Endothelial cell of umbilical vein (primary cell): ENCODE data around the gene PIMREG. TPM values are rescaled to one million over a fixed set of nuclear protein-coding genes. Genes with fewer than 3 reads are reported as not detected.

Source experiments
- BruUV-seq: library from RNA; stranded (reverse); fragments of 400-500 nt; replicated peaks from 2 replicates; lab custom pipeline; 2021; lab: Mats Ljungman, UMichigan
- CTCF ChIA-PET: fragments of 300-600, 350-600 bp; sonication (Branson Sonifier 250); formaldehyde crosslinking; loops from one replicate; lab custom pipeline; 2021; ENCODE audit warnings: antibody characterized with exemption, inconsistent platforms; lab: Charles Lee
- POLR2A ChIA-PET: fragments of 300-600, 350-600 bp; sonication (Branson Sonifier 250); formaldehyde crosslinking; loops from one replicate; lab custom pipeline; 2021; ENCODE audit warnings: antibody characterized with exemption, inconsistent platforms; lab: Charles Lee
- DNase-seq: peaks from one replicate; pipeline ENCODE4 v3.0.0-alpha.2; 2011; ENCODE audit warnings: low read depth, low spot score
- FAIRE-seq: peaks from 2 replicates; lab custom pipeline; 2011; peaks lifted over from hg19 to GRCh38; lab: Jason Lieb, UNC
- H2AFZ ChIP-seq: 2 replicates; pipeline ENCODE4 v1.6.0; 2012; ENCODE audit warnings: low read depth, low read length, control low read depth, inconsistent platforms
- H3K27ac ChIP-seq: 2 replicates; pipeline ENCODE4 v1.5.1; 2011; ENCODE audit warnings: low read depth, mild to moderate bottlenecking, control low read depth, low read length, moderate library complexity; ENCODE audit not compliant: insufficient read depth
- H3K27me3 ChIP-seq, 2 experiments: 2 replicates each; pipeline versions ENCODE4 v1.6.0 to v1.6.1; 2011; ENCODE audit warnings: low read length in 2 of 2, mixed read lengths in 1 of 2; ENCODE audit not compliant: control insufficient read depth in 2 of 2, insufficient read depth in 2 of 2
- H3K36me3 ChIP-seq, 2 experiments: 2 replicates in 1 of 2; 3 replicates in 1 of 2; pipeline ENCODE4 v1.5.1; 2011; ENCODE audit warnings: low read length in 2 of 2, mild to moderate bottlenecking in 1 of 2, moderate library complexity in 1 of 2; ENCODE audit not compliant: control insufficient read depth in 2 of 2, insufficient read depth in 2 of 2; ENCODE audit errors: extremely low read depth in 1 of 2
- H3K4me1 ChIP-seq: 3 replicates; pipeline ENCODE4 v1.5.1; 2011; ENCODE audit warnings: mild to moderate bottlenecking, low read length; ENCODE audit not compliant: control insufficient read depth, insufficient read depth; ENCODE audit errors: extremely low read depth
- H3K4me2 ChIP-seq: 2 replicates; pipeline ENCODE4 v1.6.1; 2011; ENCODE audit warnings: low read length, control low read depth, mixed read lengths; ENCODE audit not compliant: insufficient read depth
- H3K4me3 ChIP-seq, 3 experiments: fragments of 200-600 bp in 1 of 3; sonication (generic), shearing (Covaris generic) in 1 of 3; replicated peaks in 1 of 3; 2 replicates each; pipeline ENCODE4 v1.5.1; 2011 to 2016; ENCODE audit warnings: control low read depth in 3 of 3, low read length in 3 of 3, mild to moderate bottlenecking in 2 of 3, inconsistent platforms in 1 of 3, low read depth in 1 of 3, moderate library complexity in 1 of 3; ENCODE audit not compliant: insufficient read depth in 1 of 3
- H3K79me2 ChIP-seq: 2 replicates; pipeline ENCODE4 v1.6.0; 2012; ENCODE audit warnings: low read length, inconsistent platforms; ENCODE audit not compliant: control insufficient read depth, insufficient read depth
- H3K9ac ChIP-seq: replicated peaks from 2 replicates; pipeline ENCODE3; 2011; ENCODE audit warnings: low read length, control low read depth; ENCODE audit not compliant: insufficient read depth; ENCODE audit errors: extremely low read depth
- H3K9me1 ChIP-seq: replicated peaks from 3 replicates; pipeline ENCODE4 v1.6.0; 2011; ENCODE audit warnings: mild to moderate bottlenecking, low read length; ENCODE audit not compliant: control insufficient read depth, insufficient read depth; ENCODE audit errors: extremely low read depth
- H3K9me3 ChIP-seq: replicated peaks from 2 replicates; pipeline ENCODE4 v1.5.1; 2012; ENCODE audit warnings: low read length, inconsistent platforms; ENCODE audit not compliant: control insufficient read depth, insufficient read depth
- H4K20me1 ChIP-seq: replicated peaks from 2 replicates; pipeline ENCODE3; 2011; ENCODE audit warnings: mild to moderate bottlenecking, low read length; ENCODE audit not compliant: control insufficient read depth, insufficient read depth; ENCODE audit errors: extremely low read depth
- EZH2 ChIP-seq: IDR thresholded peaks from 2 replicates; pipeline ENCODE4 v1.6.1; 2012; ENCODE audit warnings: borderline replicate concordance, low read depth, mild to moderate bottlenecking, moderate library complexity, low read length, inconsistent platforms; ENCODE audit not compliant: severe bottlenecking
- FOS ChIP-seq: IDR thresholded peaks from 2 replicates; pipeline ENCODE4 v1.6.1; 2011; ENCODE audit warnings: mild to moderate bottlenecking, low read length, moderate library complexity, borderline replicate concordance; ENCODE audit not compliant: insufficient read depth
- JUN ChIP-seq: IDR thresholded peaks from 2 replicates; pipeline ENCODE4 v1.6.1; 2011; ENCODE audit warnings: borderline replicate concordance, low read depth; ENCODE audit not compliant: insufficient read length, insufficient read depth
- MAX ChIP-seq: IDR thresholded peaks from 2 replicates; pipeline ENCODE4 v1.6.1; 2011; ENCODE audit not compliant: insufficient read depth, insufficient read length
- MYC ChIP-seq: IDR thresholded peaks from one replicate; pipeline ENCODE4 v1.6.1; 2011; ENCODE audit warnings: mild to moderate bottlenecking, low read depth, low read length
- POLR2A ChIP-seq: IDR thresholded peaks from 2 replicates; pipeline ENCODE4 v1.6.1; 2012; ENCODE audit warnings: low read depth, mild to moderate bottlenecking, control low read depth, low read length
- dilution Hi-C: fragments of 300-500 bp; cut with MboI; formaldehyde crosslinking; loops from one replicate; pipeline ENCODE4 v1.15.0; 2019; ENCODE audit warnings: low sequenced_read_pairs; ENCODE audit not compliant: extremely low pct_ligation_motif_present
- intact Hi-C: fragments of 100-400 bp; cut with micrococcal nuclease; formaldehyde crosslinking; loops from one replicate; pipeline ENCODE4 v1.10.0; 2022
- polyA plus RNA-seq, 4 experiments: library from polyadenylated mRNA; depleted of rRNA in 3 of 4; stranded (reverse) in 3 of 4; unstranded in 1 of 4; fragments of >200 nt; gene quantifications; 2 replicates each; pipeline versions ENCODE4 v1.2.1 to v1.2.3, GENCODE V29; 2011 to 2012; ENCODE audit warnings: missing spikeins in 1 of 4
- total RNA-seq: library from RNA; stranded (reverse); gene quantifications from 2 replicates; pipeline ENCODE4 v1.2.3, GENCODE V29; 2021
- TF ChIP-seq, protein P1 (sequence below), 2 donors: IDR thresholded peaks; 1 replicate in 1 of 2; 2 replicates in 1 of 2; pipeline ENCODE4 v1.5.1; 2011; ENCODE audit warnings: low read length in 2 of 2, mild to moderate bottlenecking in 2 of 2, moderate library complexity in 2 of 2, control low read depth in 1 of 2, inconsistent platforms in 1 of 2, low read depth in 1 of 2; ENCODE audit not compliant: insufficient read depth in 1 of 2; ENCODE audit errors: extremely low read depth in 1 of 2

PIMREG gene
- total and polyA plus RNA-seq, 2 donors (not counting 3 experiments of a cell fraction or from before 2014, with no cell fraction given): 26.3 to 37.7 TPM

GRCh38 chr17:6446516-6447100, 2.4 kb downstream of the PIMREG start:
- Histone ChIP-seq H3K27ac (no peak overlapping the region), H3K9me3 (no peaks in the 10 kb centered on the region), H3K79me2 (no peaks in the 10 kb centered on the region), H3K4me1 (peaks cover 25% of the 10 kb centered on the region), H3K36me3 (no peaks in the 10 kb centered on the region), H3K4me2 (no peak overlapping the region), H3K9ac (no peak overlapping the region), H3K9me1 (no peaks in the 10 kb centered on the region), H3K27me3 (peaks cover 0 to 1% of the 10 kb centered on the region in 2 experiments), H4K20me1 (no peaks in the 10 kb centered on the region), H2AFZ (no peak overlapping the region), H3K4me3 (no peak overlapping the region)
- DNase-seq (no peak), FAIRE-seq (no peak)
- no TSS peak for BruUV-seq
- dilution Hi-C loops (no loop called here), intact Hi-C loops (no loop called here)
- ChIA-PET POLR2A (no interaction called here), CTCF (interaction anchor here (1.2 to 2.6 kb wide), 2 partner anchors 11 to 194 kb away, joined by 3 to 16 read pairs; partner anchors contain the start of genes AIPL1, KIAA0753 and TXNDC17)
- TF ChIP-seq EZH2: no peak
- TF ChIP-seq, protein P1, sequence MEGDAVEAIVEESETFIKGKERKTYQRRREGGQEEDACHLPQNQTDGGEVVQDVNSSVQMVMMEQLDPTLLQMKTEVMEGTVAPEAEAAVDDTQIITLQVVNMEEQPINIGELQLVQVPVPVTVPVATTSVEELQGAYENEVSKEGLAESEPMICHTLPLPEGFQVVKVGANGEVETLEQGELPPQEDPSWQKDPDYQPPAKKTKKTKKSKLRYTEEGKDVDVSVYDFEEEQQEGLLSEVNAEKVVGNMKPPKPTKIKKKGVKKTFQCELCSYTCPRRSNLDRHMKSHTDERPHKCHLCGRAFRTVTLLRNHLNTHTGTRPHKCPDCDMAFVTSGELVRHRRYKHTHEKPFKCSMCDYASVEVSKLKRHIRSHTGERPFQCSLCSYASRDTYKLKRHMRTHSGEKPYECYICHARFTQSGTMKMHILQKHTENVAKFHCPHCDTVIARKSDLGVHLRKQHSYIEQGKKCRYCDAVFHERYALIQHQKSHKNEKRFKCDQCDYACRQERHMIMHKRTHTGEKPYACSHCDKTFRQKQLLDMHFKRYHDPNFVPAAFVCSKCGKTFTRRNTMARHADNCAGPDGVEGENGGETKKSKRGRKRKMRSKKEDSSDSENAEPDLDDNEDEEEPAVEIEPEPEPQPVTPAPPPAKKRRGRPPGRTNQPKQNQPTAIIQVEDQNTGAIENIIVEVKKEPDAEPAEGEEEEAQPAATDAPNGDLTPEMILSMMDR (IDR thresholded peaks at IDR 0.05; ENCODE audit: extremely low read depth in 1 of 2, insufficient read depth in 1 of 2, low read depth in 1 of 2, low read length in 2 of 2): no peak
- no peak for TF ChIP-seq JUN
- no peak for TF ChIP-seq MAX
- TF ChIP-seq MYC: no peak
- TF ChIP-seq POLR2A: no peak
- TF ChIP-seq FOS: no peak
